ENCODE measurements around the gene ADGRD2. TPM values are rescaled to one million over a fixed set of nuclear protein-coding genes. Genes with fewer than 3 reads are reported as not detected.
A peak's percentile ranks its signal among the peaks of the same experiment; 100 is the strongest.

ADGRD2 gene
- total and polyA plus RNA-seq, 10 donors = 0.15 to 0.50 (median 0.25) TPM; not detected in 5

DNA sequence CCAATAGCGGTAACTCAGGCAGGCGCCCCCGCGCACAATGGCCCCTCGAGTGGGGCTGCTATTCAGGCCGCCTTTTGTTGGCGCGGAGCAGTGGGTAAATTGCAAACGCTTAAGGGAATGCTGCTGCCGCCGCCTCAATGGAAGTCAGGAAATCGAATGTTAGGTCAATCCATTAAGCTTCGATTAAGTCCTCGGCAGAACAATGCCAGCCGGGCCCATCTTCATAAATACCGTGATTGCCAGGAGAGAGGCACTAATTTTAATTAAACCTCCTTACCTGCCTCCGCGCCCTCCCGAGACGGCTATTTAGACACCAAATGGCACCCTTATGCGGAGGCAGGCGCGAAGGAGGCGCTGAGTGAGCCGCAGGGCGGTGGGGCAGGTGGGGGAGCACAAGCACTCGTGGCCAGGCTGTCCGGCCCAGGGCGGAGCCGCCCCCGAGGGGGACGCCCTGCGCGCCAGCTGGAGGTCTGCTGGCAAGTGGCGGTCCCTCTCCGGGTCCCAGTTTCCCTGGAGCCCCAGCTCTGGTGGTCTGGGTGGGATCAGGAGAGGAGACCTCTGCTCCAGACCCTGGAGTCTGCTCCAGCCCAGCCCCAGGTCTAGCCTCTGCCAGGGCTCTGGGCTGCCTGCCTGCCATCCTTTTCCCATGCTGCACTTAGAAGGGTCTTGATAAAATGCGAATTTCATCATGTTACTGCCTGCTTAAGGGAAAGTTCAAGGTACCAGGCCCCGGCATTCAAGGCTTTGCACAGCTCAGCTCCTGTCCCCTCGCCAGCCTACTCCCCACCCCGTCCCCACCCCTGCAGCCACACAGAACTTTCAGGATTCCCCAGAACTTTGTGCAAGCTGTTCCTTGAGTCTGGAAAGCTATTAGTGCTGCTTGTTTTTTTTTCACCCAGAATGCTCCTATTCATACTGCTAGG lies 37.3 kb downstream of the ADGRD2 start:
- no peak for DNase-seq
- intact Hi-C loops (cut with DNase I; ENCODE audit: low total_unique reads) = no loop called here
- 62 to 74% (median 68%) methylated on average over 39 to 40 of the region's 40 CpGs for WGBS, 5 donors
- Histone ChIP-seq H3K9me3 (no peaks in the 10 kb centered on the region), H3K4me1 (peaks cover 4 to 62% (median 31%) of the 10 kb centered on the region in 6 donors), H3K27me3 (replicated peaks in 1 of 7) (peaks cover 0 to 50% (median 8%) of the 10 kb centered on the region in 7 donors), H3K36me3 (peaks cover 0 to 26% (median 0%) of the 10 kb centered on the region in 6 donors), H3K4me3 (peak overlapping the region in 2 of 8 donors; percentile 14 to 41), H3K27ac (peak overlapping the region; percentile 19 to 72 (median 58))
- TF ChIP-seq, protein P1, sequence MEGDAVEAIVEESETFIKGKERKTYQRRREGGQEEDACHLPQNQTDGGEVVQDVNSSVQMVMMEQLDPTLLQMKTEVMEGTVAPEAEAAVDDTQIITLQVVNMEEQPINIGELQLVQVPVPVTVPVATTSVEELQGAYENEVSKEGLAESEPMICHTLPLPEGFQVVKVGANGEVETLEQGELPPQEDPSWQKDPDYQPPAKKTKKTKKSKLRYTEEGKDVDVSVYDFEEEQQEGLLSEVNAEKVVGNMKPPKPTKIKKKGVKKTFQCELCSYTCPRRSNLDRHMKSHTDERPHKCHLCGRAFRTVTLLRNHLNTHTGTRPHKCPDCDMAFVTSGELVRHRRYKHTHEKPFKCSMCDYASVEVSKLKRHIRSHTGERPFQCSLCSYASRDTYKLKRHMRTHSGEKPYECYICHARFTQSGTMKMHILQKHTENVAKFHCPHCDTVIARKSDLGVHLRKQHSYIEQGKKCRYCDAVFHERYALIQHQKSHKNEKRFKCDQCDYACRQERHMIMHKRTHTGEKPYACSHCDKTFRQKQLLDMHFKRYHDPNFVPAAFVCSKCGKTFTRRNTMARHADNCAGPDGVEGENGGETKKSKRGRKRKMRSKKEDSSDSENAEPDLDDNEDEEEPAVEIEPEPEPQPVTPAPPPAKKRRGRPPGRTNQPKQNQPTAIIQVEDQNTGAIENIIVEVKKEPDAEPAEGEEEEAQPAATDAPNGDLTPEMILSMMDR (IDR thresholded peaks at IDR 0.05 in 8 of 11, conservative IDR thresholded peaks at IDR 0.05 in 3 of 11) = no peak
- peak; percentile 8 to 53 (median 49) for TF ChIP-seq POLR2AphosphoS5 (IDR thresholded peaks at IDR 0.05)

DNA sequence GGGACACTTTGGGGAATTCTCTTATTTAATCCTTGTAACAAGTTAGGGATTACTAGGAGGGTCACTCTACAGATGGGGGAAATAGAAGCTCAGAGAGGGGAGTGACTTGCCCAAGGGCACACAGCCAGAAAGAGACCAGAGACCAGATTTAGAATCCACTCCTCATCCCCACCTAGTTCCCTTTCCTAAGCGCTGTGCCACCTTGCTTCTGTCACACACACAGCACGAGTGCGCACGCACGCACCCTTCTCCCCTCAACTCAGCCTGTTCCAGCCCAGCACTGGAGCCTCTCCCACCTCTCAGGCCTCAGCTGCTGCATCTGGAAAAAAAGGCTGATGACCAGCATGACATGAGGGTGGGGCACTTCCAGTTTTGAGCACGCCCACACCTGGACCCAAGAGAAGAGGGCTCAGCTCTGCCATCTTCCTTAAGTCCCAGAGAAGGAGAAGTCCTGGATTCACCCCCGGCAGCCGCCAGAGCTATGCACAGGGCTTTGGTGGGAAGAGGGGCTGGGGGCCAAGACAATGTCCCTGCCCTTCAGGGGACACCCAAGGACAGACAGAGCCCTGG lies 38.5 kb downstream of the ADGRD2 start:
- intact Hi-C loops (cut with DNase I; ENCODE audit: low total_unique reads) = no loop called here
- no peak overlapping the region for H3K4me3 ChIP-seq
- peaks cover 0 to 32% (median 0%) of the 10 kb centered on the region in 6 donors for H3K36me3 ChIP-seq
- peaks cover 4 to 74% (median 37%) of the 10 kb centered on the region in 6 donors for H3K4me1 ChIP-seq
- 68 to 92% (median 84%) methylated on average over 7 to 8 of the region's 8 CpGs for WGBS, 5 donors
- H3K9me3 ChIP-seq = no peaks in the 10 kb centered on the region
- TF ChIP-seq POLR2A (IDR thresholded peaks at IDR 0.05) (no peak), POLR2AphosphoS5 (IDR thresholded peaks at IDR 0.05) (no peak)
- TF ChIP-seq, protein P1 (IDR thresholded peaks at IDR 0.05 in 8 of 11, conservative IDR thresholded peaks at IDR 0.05 in 3 of 11) = no peak
- no peak for DNase-seq
- peak overlapping the region in 5 of 8 donors; percentile 9 to 72 (median 63) for H3K27ac ChIP-seq
- peaks cover 0 to 47% (median 8%) of the 10 kb centered on the region in 7 donors for H3K27me3 ChIP-seq (replicated peaks in 1 of 7)

DNA sequence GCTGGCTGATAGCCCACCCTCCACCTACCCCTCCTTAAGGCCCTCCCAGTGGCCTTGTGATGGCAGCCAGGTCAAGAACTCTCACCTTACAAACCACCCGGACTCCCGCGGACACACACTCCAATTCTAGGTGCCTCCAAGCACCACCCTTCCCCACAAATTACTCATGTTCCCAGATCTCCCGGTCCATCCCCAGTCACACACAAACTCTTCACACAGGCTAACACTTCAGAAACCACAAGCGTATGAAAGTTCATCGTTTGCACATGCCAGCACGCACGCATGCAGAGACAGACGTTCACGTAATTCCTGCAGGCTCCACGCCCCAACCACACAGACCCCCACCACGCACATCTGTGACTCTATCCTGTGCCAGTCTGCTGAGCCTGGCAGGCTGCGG lies 39.0 kb downstream of the ADGRD2 start:
- peaks cover 0 to 32% (median 0%) of the 10 kb centered on the region in 6 donors for H3K36me3 ChIP-seq
- intact Hi-C loops (cut with DNase I; ENCODE audit: low total_unique reads) = no loop called here

DNA sequence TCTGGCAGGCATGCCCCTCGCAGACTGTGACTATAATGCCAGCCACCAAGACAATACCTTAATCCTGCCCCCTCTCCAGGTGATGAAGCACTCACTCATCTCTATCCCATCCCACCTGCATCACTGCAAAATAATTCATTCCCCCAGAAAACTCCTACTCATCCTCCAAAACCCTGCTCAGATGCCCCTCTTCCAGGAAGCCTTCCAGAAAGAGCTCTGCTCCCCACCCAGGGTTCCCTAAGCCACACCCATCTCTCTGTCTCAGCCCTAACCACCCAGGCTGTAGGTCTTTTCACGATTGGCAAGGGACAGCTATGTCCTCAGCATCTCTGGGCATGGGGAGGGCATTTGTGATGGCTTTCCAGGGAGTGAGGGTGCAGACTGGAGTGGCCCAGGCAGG lies 39.8 kb downstream of the ADGRD2 start:
- 73 to 83% (median 79%) methylated on average over 2 of the region's 2 CpGs for WGBS, 5 donors

More for the DNA sequence above, 39.0 kb downstream of the ADGRD2 start:
- Histone ChIP-seq H3K27me3 (replicated peaks in 1 of 7) (peaks cover 0 to 47% (median 8%) of the 10 kb centered on the region in 7 donors), H3K4me1 (peaks cover 5 to 79% (median 39%) of the 10 kb centered on the region in 6 donors), H3K9me3 (no peaks in the 10 kb centered on the region), H3K27ac (peak overlapping the region in 5 of 8 donors; percentile 9 to 72 (median 63)), H3K4me3 (no peak overlapping the region)
- DNase-seq = no peak
- TF ChIP-seq POLR2A (IDR thresholded peaks at IDR 0.05) (no peak), POLR2AphosphoS5 (IDR thresholded peaks at IDR 0.05) (peak in 2 of 3 donors; percentile 6 to 34)
- 59 to 80% (median 72%) methylated on average over 13 of the region's 13 CpGs for WGBS, 5 donors

More for the DNA sequence above, 39.8 kb downstream of the ADGRD2 start:
- TF ChIP-seq, protein P1 (IDR thresholded peaks at IDR 0.05 in 8 of 11, conservative IDR thresholded peaks at IDR 0.05 in 3 of 11) = no peak
- peak in 1 of 3 donors; percentile 27 for TF ChIP-seq POLR2AphosphoS5 (IDR thresholded peaks at IDR 0.05)
- peaks cover 0 to 47% (median 8%) of the 10 kb centered on the region in 7 donors for H3K27me3 ChIP-seq (replicated peaks in 1 of 7)
- peaks cover 0 to 28% (median 0%) of the 10 kb centered on the region in 6 donors for H3K36me3 ChIP-seq
- intact Hi-C loops (cut with DNase I; ENCODE audit: low total_unique reads) = loop anchor here (10.0 kb wide), 1 partner anchor 65 kb away; no protein-coding TSS in a partner anchor
- H3K27ac ChIP-seq = peak overlapping the region in 5 of 8 donors; percentile 6 to 72 (median 55)
- no peaks in the 10 kb centered on the region for H3K9me3 ChIP-seq
- no peak overlapping the region for H3K4me3 ChIP-seq
- DNase-seq = no peak
- H3K4me1 ChIP-seq = peaks cover 5 to 87% (median 45%) of the 10 kb centered on the region in 6 donors
